GM18498 (cell line): ENCODE data around the gene TTF2.

Source experiments
- ATAC-seq: cut with Tn5 transposase; IDR thresholded peaks from one replicate; pipeline ENCODE4 v1.9.1; 2021; ENCODE audit warnings: mild to moderate bottlenecking, moderate library complexity; ENCODE audit not compliant: unreplicated experiment

TTF2 gene

DNA sequence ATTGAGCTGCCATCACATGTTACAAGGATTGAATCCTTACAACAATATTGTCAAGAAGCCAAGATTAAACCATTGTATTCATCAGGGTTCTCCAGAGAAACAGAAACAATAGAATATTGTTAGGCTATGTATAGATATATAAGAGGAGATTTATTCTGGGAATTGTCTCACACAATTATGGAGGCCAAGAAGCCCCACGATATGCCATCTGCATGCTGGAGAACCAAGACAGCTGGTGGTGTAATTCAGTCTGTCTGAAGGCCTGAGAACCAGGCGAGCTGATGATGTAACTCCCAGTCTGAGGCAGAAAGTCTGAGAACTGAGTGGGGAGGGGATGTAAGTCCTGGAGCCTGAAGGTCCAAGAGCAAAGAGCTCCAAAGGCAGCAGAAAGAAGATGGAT, 14.5 kb upstream of the TTF2 start:
- no peak for ATAC-seq

DNA sequence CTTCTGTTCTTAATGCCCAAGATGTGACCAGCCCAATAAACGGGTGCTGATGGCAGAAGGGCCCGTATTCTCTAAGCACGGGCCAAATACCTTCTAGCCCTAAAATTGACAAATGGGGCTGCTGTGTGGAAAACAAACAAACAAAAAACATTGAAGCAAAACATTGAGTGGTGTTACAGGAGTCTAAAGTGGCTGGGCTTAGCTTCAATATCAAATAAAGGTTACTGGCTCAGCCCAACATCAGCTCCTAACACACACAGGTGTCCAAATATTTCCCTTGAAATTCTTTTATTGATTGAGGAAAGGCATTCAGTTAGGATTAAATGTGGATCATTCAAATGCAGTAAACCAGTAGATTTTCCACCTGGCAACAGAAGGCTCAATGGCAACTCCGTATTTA, 13.3 kb upstream of the TTF2 start:
- ATAC-seq: no peak

DNA sequence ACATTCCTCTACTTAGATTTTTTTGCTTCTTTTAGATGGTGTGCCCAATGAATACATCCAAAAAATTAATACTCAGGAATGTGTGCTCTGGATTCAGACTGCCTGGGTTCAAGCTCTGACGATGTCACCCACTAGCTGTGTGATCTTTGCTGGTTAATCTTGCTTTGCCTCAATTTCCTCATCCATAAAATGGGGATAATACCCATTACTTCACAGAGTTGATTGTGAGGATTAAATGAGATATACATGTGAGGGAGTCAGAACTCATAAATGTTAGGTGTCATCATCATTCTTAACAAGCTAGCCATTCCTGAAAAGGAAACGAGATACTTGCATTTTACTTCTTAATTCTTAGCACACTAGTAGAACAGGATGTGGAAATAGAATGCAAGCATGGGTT, 12.9 kb upstream of the TTF2 start:
- no peak for ATAC-seq

- ATAC-seq: no peak
Observed at GRCh38 chr1:117049857-117050256, 10.3 kb upstream of the TTF2 start.

DNA sequence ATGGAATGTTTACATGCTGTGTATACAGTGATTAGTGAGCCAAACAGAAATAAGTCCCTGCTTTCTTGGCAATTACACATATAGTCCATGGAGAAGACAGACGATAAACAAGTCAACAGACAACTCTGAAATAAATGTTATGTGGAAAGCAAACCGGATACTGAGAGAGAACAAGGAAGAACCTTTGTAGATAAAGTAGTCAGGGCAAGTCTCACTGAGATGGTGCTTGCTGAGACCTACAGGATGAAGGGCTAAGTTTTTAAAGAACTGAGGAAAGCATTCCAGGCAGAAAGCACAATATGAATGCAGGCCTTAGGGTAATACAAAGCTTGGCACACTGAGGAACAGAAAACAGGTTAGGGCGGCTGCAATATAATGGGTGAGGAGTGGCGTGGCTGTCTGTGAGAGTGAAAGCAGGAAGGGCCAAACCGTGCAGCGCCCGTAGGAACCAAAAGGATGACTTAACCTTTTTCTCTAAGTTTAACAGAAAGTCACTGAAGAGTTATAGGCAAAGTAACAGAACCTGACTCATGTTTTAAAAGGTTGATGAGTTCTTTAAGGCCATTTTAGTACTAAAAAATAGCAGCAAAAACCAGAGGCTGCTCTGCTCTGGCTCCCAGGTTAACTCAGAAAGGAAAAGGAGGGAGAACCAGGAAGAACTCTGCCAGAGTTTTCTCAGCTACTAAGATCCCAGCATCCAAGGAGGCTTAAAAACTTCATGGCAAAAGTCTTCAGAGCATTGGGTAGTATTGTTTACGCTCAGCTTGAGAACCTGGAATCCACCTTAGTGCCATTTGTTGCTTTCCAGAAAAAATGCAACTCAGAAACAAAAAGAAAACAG, 8.7 kb upstream of the TTF2 start:
- ATAC-seq: peak; percentile 90

DNA sequence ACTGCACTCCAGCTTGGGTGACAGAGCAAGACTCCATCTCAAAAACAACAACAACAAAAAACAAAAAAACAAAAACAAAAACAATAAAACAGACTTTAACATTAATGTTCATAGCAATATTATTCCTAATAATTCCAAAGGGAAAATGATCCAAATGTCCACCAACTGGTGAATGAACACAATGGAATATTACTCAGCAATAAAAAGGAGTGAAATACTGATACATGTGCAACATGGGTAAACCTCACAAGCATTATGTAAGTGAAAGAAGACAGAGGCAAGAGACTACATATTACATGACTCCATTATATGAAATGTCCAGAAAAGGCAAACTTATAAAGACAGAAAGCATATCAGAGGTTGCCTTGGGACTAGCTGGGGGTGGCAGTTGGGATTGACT, 6.1 kb upstream of the TTF2 start:
- ATAC-seq: no peak

GRCh38 chr1:117058810-117059209, 1.3 kb upstream of the TTF2 start:
- no peak for ATAC-seq

- peak; percentile 46 for ATAC-seq
Observed at GRCh38 chr1:117059334-117059677, 820 bp upstream of the TTF2 start.

DNA sequence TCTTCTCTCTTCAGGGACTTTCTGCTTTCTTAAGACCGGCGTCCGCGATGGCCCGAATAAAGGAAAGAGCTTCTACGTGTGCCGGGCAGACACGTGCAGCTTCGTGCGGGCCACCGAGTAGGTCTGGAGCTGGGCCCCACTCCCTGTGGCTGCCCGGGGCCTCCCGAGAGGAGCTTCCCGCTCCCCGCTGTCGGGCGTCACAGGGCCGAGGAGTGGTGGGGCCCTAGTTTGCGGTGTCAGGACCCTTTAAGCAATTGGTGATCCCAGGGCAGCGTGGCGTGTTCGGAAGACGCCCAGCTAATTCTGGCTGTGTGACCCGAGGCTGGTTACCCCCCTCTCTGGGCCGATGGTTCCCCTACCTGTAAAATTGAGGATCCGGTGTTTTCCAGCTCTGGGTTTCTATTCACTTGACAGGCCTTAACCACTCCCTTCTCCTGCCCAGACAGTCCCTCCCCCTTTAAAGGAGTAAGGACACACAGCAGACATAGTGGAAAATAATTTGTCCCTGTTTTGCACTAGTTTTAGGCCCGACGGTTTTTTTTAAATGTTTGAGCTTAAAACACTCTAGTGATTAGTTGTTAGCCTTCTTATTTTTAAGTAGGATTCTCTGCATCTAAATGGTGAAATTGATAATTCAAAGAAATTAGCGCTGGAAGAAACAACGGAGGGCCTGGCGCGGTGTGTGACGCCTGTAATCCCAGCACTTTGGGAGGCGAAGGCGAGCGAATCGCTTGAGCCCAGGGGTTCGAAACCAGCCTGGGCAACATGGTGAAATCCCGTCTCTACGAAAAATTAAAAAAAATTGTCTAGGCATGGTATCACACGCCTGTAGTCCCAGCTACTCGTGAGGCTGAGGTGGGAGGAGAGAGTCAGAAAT, 553 bp downstream of the TTF2 start:
- ATAC-seq: peak; percentile 14

- no peak for ATAC-seq
Observed at GRCh38 chr1:117061986-117062415, 1.9 kb downstream of the TTF2 start.

GRCh38 chr1:117066367-117066766, 6.2 kb downstream of the TTF2 start:
- no peak for ATAC-seq

GRCh38 chr1:117067533-117068370, 7.6 kb downstream of the TTF2 start:
- ATAC-seq: peak; percentile 84

- ATAC-seq: no peak
Observed at GRCh38 chr1:117068580-117068979, 8.5 kb downstream of the TTF2 start.

- no peak for ATAC-seq
Observed at GRCh38 chr1:117069220-117069844, 9.2 kb downstream of the TTF2 start.

DNA sequence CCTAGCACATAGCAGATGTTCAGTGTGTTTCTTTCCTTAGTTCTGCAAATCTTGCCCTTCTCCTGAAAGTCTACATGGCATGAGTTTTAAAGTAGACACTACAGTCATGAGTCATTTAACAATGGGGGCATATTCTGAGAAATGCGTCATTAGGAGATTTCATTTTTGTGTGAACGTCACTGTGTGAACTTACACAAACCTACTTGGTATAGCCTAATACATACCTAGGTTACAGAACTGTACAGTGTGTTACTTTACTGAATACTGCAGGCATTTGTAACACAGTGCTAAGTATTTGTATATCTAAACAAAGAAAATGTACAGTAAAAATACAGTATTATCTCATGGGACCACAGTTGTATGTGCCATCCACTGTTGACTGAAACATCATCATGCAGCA, 10.0 kb downstream of the TTF2 start:
- no peak for ATAC-seq

GRCh38 chr1:117076648-117077047, 16.5 kb downstream of the TTF2 start:
- no peak for ATAC-seq

DNA sequence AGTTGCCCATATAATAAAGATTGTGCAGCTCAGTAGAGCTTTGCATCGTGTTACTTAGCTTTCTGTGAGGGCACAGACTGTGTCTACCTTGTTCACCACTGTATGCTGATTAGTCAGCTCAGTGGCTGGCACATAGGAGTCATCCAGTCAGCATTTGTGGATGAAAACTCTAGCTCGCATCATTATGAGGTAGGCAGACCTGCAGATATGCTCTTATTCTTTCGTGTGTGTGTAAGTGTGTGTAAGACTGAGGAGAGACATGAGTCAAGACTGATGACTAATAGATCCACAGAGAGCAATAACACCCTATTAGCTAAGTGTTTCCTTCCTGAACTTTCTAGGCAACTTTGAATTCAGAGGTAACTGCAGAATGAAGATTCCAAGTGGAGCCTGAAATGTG, 17.1 kb downstream of the TTF2 start:
- no peak for ATAC-seq

- ATAC-seq: no peak
Observed at GRCh38 chr1:117079737-117080136, 19.6 kb downstream of the TTF2 start.

DNA sequence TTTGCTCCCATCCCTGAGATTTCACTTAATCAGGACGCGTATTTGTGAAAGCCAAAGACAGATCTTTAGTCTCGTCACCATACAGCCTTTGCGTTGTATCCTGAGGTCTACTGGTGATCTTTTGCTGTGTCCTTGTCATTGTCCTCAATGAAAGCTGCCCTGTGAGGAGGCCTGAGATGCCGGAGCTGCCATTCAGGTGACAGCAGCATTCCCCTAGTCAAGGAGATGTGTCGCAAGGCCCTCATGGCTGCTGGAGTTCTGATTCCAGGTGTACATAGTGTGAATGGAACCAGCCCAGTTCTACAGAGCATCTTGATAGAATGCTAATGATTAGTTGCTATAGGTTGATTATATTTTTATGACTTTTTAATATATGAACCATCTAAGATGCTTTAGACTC, 24.1 kb downstream of the TTF2 start:
- ATAC-seq: no peak

DNA sequence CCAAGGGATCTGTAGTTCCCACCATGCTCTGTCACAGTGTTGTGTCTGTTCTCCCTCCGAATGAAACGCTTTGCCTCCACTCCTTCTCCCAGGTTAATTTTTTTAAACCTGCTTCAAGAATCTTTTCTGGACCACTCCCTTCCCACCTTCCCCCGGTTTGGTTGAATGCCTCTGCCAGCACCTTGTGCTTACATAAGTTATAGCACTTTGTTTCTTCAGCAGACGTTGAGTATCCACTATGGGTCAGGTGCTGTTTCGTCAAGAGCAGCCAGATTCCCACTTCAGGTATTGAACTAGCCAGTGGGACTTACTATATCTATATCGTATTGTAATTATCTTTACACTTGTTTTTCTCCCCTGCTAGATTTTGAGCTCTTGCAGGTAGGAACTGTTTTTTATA, 27.6 kb downstream of the TTF2 start:
- ATAC-seq: no peak

DNA sequence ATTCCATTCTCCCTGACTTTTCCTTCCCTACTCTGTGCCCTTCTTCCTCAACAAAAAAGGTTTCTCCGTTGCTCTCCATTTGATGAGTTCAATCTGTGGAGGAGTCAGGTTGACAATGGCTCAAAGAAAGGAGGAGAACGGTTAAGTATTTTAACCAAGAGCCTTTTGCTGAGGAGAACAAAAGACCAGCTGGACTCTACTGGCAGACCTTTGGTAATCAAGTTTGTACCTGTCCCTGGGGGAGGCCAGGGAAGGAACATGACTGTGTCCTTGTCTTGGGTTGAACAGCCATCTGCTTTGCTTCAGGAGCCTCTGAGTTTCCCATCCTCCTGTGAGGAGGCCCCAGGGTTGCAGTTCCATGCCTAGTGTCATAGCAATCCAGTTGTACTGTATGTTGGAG, 29.9 kb downstream of the TTF2 start:
- ATAC-seq: no peak
